GM12878 (cell line): ENCODE measurements around the gene METTL8. TPM values are rescaled to one million over a fixed set of nuclear protein-coding genes. Genes with fewer than 3 reads are reported as not detected.
A peak's percentile ranks its signal among the peaks of the same experiment; 100 is the strongest.

Experiments
- ATAC-seq: fragments of 200-7000 bp; cut with Tn5 transposase; 3 replicates; pipeline ENCODE4 v1.9.1; 2020; ENCODE audit warnings: mild to moderate bottlenecking, moderate library complexity
- BruUV-seq: library from RNA; stranded (reverse); fragments of 400-500 nt; replicated peaks from 2 replicates; lab custom pipeline; 2021; lab: Mats Ljungman, UMichigan
- CTCF ChIA-PET: fragments of 300-600 bp; sonication (Branson Sonifier 250); formaldehyde crosslinking; extraction: SDS; loops from one replicate; lab custom pipeline; 2021; ENCODE audit warnings: inconsistent platforms; lab: Yijun Ruan, JAX
- POLR2A ChIA-PET: fragments of 350-600 bp; formaldehyde crosslinking; extraction: SDS; loops from one replicate; lab custom pipeline; 2021; ENCODE audit warnings: inconsistent platforms; lab: Charles Lee
- RAD21 ChIA-PET: fragments of 300-600 bp; sonication (Branson Sonifier 250); formaldehyde crosslinking; loops from one replicate; lab custom pipeline; 2023; ENCODE audit warnings: antibody characterized with exemption; ENCODE audit not compliant: unreplicated experiment; lab: Charles Lee
- SMC1A ChIA-PET: fragments of 300-600 bp; sonication (Branson Sonifier 250); formaldehyde crosslinking; loops from one replicate; lab custom pipeline; 2023; ENCODE audit not compliant: unreplicated experiment, uncharacterized antibody; lab: Charles Lee
- DNase-seq: peaks from one replicate; pipeline ENCODE4 v3.0.0-alpha.2; 2011; ENCODE audit warnings: low read depth, low spot score
- FAIRE-seq: peaks from 3 replicates; lab custom pipeline; 2011; peaks lifted over from hg19 to GRCh38; lab: Jason Lieb, UNC
- H2AFZ ChIP-seq: 2 replicates; pipeline ENCODE4 v1.6.0; 2011; ENCODE audit warnings: low read depth, low read length, control low read depth; ENCODE audit not compliant: control insufficient read depth
- H3K27ac ChIP-seq: 2 replicates; pipeline ENCODE4 v1.5.1; 2011; ENCODE audit warnings: control low read depth; ENCODE audit not compliant: control insufficient read depth, insufficient read depth
- H3K27me3 ChIP-seq, 2 experiments: replicated peaks in 1 of 2; 2 replicates each; pipeline versions ENCODE4 v1.6.0 to v1.6.1; 2011; ENCODE audit warnings: low read length in 1 of 2; ENCODE audit not compliant: control insufficient read depth in 2 of 2, insufficient read depth in 2 of 2
- H3K36me3 ChIP-seq, 2 experiments: 2 replicates each; pipeline ENCODE4 v1.5.1; 2011; ENCODE audit warnings: low read length in 1 of 2; ENCODE audit not compliant: control insufficient read depth in 2 of 2, insufficient read depth in 2 of 2
- H3K4me1 ChIP-seq: 2 replicates; pipeline ENCODE4 v1.6.1; 2011; ENCODE audit warnings: mild to moderate bottlenecking, low read length, moderate library complexity, mixed read lengths; ENCODE audit not compliant: control insufficient read depth, insufficient read depth
- H3K4me2 ChIP-seq: 2 replicates; pipeline ENCODE4 v1.6.0; 2011; ENCODE audit warnings: control low read depth; ENCODE audit not compliant: control insufficient read depth, insufficient read depth
- H3K4me3 ChIP-seq: fragments of 200-600 bp; sonication (generic); 2 replicates; pipeline ENCODE4 v1.5.1; 2016
- H3K79me2 ChIP-seq: 2 replicates; pipeline ENCODE4 v1.6.0; 2011; ENCODE audit warnings: low read length; ENCODE audit not compliant: control insufficient read depth, insufficient read depth
- H3K9ac ChIP-seq: 2 replicates; pipeline ENCODE4 v1.8.0; 2011; ENCODE audit warnings: low read length, control low read depth, mixed read lengths; ENCODE audit not compliant: control insufficient read depth, insufficient read depth
- H3K9me3 ChIP-seq: replicated peaks from 3 replicates; pipeline ENCODE4 v1.5.1; 2011; ENCODE audit warnings: mild to moderate bottlenecking, low read length; ENCODE audit not compliant: control insufficient read depth, insufficient read depth
- H4K20me1 ChIP-seq: 2 replicates; pipeline ENCODE4 v1.6.0; 2011; ENCODE audit not compliant: control insufficient read depth, insufficient read depth
- ATF2 ChIP-seq: IDR thresholded peaks from 2 replicates; pipeline ENCODE4 v1.6.1; 2012; ENCODE audit warnings: low read length, inconsistent platforms
- ATF7 ChIP-seq: fragments of 450-650 bp; IDR thresholded peaks from 2 replicates; pipeline ENCODE4 v1.6.1; 2016; ENCODE audit warnings: low read depth, mild to moderate bottlenecking
- CREM ChIP-seq: IDR thresholded peaks from 2 replicates; pipeline ENCODE4 v1.6.1; 2014; ENCODE audit warnings: antibody characterized with exemption, low read depth
- EZH2 ChIP-seq: IDR thresholded peaks from 2 replicates; pipeline ENCODE4 v1.6.1; 2012; ENCODE audit warnings: low read depth, mild to moderate bottlenecking, control low read depth, inconsistent platforms, low read length, borderline replicate concordance; ENCODE audit not compliant: control insufficient read depth
- JUNB ChIP-seq: IDR thresholded peaks from 2 replicates; pipeline ENCODE4 v1.6.1; 2016; ENCODE audit warnings: antibody characterized with exemption, mild to moderate bottlenecking
- MEF2A ChIP-seq: IDR thresholded peaks from 2 replicates; pipeline ENCODE4 v1.6.1; 2011; ENCODE audit warnings: low read depth, mild to moderate bottlenecking, low read length, moderate library complexity; ENCODE audit not compliant: insufficient read depth
- MTA3 ChIP-seq: IDR thresholded peaks from 2 replicates; pipeline ENCODE4 v1.6.1; 2012; ENCODE audit warnings: low read length, inconsistent platforms, borderline replicate concordance
- NFIC ChIP-seq: IDR thresholded peaks from 2 replicates; pipeline ENCODE4 v1.6.1; 2012; ENCODE audit warnings: low read depth, mild to moderate bottlenecking, inconsistent platforms, low read length, moderate library complexity
- PKNOX1 ChIP-seq: fragments of 450-650 bp; IDR thresholded peaks from 2 replicates; pipeline ENCODE4 v1.6.1; 2016; ENCODE audit warnings: mild to moderate bottlenecking
- TBL1XR1 ChIP-seq: IDR thresholded peaks from 2 replicates; pipeline ENCODE4 v1.6.1; 2012; ENCODE audit warnings: low read depth, low read length, improper control_type of control experiment
- YBX1 ChIP-seq: fragments of 450-650 bp; IDR thresholded peaks from 2 replicates; pipeline ENCODE4 v1.6.1; 2016; ENCODE audit warnings: antibody characterized with exemption
- YY1 ChIP-seq: IDR thresholded peaks from 2 replicates; pipeline ENCODE4 v1.6.1; 2011; ENCODE audit warnings: low read depth, mild to moderate bottlenecking, low read length
- ZBTB11 ChIP-seq: fragments of 450-650 bp; formaldehyde crosslinking; IDR thresholded peaks from 2 replicates; pipeline ENCODE4 v1.5.0; 2022; ENCODE audit warnings: mild to moderate bottlenecking, missing genetic modification characterization
- ZNF217 ChIP-seq: fragments of 450-650 bp; IDR thresholded peaks from 2 replicates; pipeline ENCODE4 v1.6.1; 2017; ENCODE audit warnings: antibody characterized with exemption, mild to moderate bottlenecking
- WGBS: methylation state at CpG from one replicate; pipeline ENCODE4 v1.1.6; 2016; ENCODE audit warnings: low lambda C conversion rate; ENCODE audit not compliant: insufficient replicate concordance, insufficient coverage; ENCODE audit errors: missing lambda C conversion rate; 5-methylcytosine and 5-hydroxymethylcytosine counted together
- in situ Hi-C: fragments of 300-500 bp; cut with MboI; formaldehyde crosslinking; loops from 9 replicates; pipeline ENCODE4 v1.14.3; 2018; ENCODE audit warnings: mixed read lengths
- intact Hi-C: fragments of 100-400 bp; cut with micrococcal nuclease; formaldehyde crosslinking; loops from one replicate; pipeline ENCODE4 v1.14.2; 2022; ENCODE audit not compliant: unreplicated experiment
- polyA plus RNA-seq, 11 experiments: library from polyadenylated mRNA; depleted of rRNA in 4 of 11; unstranded in 6 of 11; stranded (reverse) in 5 of 11; fragments of >200 nt; fragmentation: Nextera tagmentation in 4 of 11; fragmentation: Illumina TruSeq in 1 of 11; extraction: Ambion mirVana in 4 of 11; extraction: Trizol in 1 of 11; gene quantifications; 1 replicate in 1 of 11; 2 replicates in 10 of 11; pipeline versions ENCODE4 v1.2.1 to v1.2.3, GENCODE V29; 2011 to 2016; ENCODE audit warnings: inconsistent platforms in 2 of 11, missing spikeins in 2 of 11, low read depth in 1 of 11
- total RNA-seq, 4 experiments: library from RNA; depleted of rRNA in 3 of 4; stranded (reverse); fragments of >200 nt in 3 of 4; fragmentation: Illumina TruSeq in 1 of 4; extraction: Trizol in 1 of 4; gene quantifications; 2 replicates each; pipeline versions ENCODE4 v1.2.1 to v1.2.3, GENCODE V29; 2013 to 2021

METTL8 gene
- total and polyA plus RNA-seq, 10 of the 15 experiments (the other 5 are each of a cell fraction or from before 2014, with no cell fraction given) = 30.8 to 96.3 (median 51.5) TPM

GRCh38 chr2:171412571-171413175 lies 21.1 kb downstream of the METTL8 start (continued):
- no peak for TF ChIP-seq ZBTB11 (CRISPR knock-in tag)

- WGBS = 100% methylated on average over 2 of the region's 2 CpGs
- H3K4me2 ChIP-seq = peak overlapping the region; percentile 26; the same call in 1 of the 2 replicates
- ATAC-seq (no peak), DNase-seq (no peak), FAIRE-seq (no peak)
- H3K9me3 ChIP-seq = peaks cover 8% of the 10 kb centered on the region; the same call in 2 of the 3 replicates
- RAD21 ChIA-PET = interaction anchor here (2.7 to 7.0 kb wide), 3 partner anchors 22 to 90 kb away, joined by 15 to 208 read pairs (median 186); no protein-coding TSS in a partner anchor
- in situ Hi-C loops = no loop called here
- H3K27me3 ChIP-seq = no peaks in the 10 kb centered on the region
- H3K36me3 ChIP-seq = peaks cover 0 to 10% of the 10 kb centered on the region in 2 experiments; a peak in 3 of 4 replicates
- POLR2A ChIA-PET = interaction anchor here (0.6 to 7.0 kb wide), 2 partner anchors 75 to 89 kb away, joined by 3 to 168 read pairs; no protein-coding TSS in a partner anchor
- no peaks in the 10 kb centered on the region for H4K20me1 ChIP-seq
- SMC1A ChIA-PET = interaction anchor here (0.6 to 8.3 kb wide), 7 partner anchors 12 to 256 kb away, joined by 3 to 273 read pairs (median 10); no protein-coding TSS in a partner anchor
- H3K4me3 ChIP-seq = no peak overlapping the region
- CTCF ChIA-PET = interaction anchor here (1.0 to 3.0 kb wide), 3 partner anchors 18 to 439 kb away, joined by 3 to 25 read pairs (median 11); no protein-coding TSS in a partner anchor
- BruUV-seq = no TSS peak
- H3K9ac ChIP-seq = no peak overlapping the region
- peaks cover 83% of the 10 kb centered on the region for H3K79me2 ChIP-seq
- intact Hi-C loops = no loop called here
- H3K4me1 ChIP-seq = peaks cover 58% of the 10 kb centered on the region
- H2AFZ ChIP-seq = peak overlapping the region; percentile 4; the same call in 1 of the 2 replicates
- no peak for TF ChIP-seq TBL1XR1
- peak; percentile 43; the same call in 1 of the 2 replicates for TF ChIP-seq ATF2
- no peak for TF ChIP-seq YBX1
- TF ChIP-seq EZH2 = no peak
- TF ChIP-seq ATF7 = 0 out of 2 replicates have a peak, but pooled peaks have one; percentile 19
- no peak for TF ChIP-seq PKNOX1
- no peak for TF ChIP-seq ZNF217
- TF ChIP-seq MTA3 = no peak
- TF ChIP-seq NFIC = peak; percentile 52; the same call in 1 of the 2 replicates
- TF ChIP-seq JUNB = peak; percentile 72
- TF ChIP-seq YY1 = peak; percentile 66
- TF ChIP-seq MEF2A = 0 out of 2 replicates have a peak, but pooled peaks have one; percentile 14
- peak; percentile 29; the same call in 1 of the 2 replicates for TF ChIP-seq CREM
- H3K27ac ChIP-seq = peak overlapping the region; percentile 34
These were observed 21.9 kb downstream of the METTL8 start for GRCh38 chr2:171411791-171412483.
